Activated CD4-positive, alpha-beta T cell treated with anti-CD3 and anti-CD28 coated beads for 48 hours (primary cell): ENCODE measurements around the gene TBC1D20.
"Not testable (repeated sequence)": the region's sequence is repeated elsewhere in the genome, so short reads cannot be mapped to it uniquely, and the experiment has no call there.

Experiments used
- DNase-seq: peaks from one replicate; pipeline ENCODE4 v3.0.0-alpha.2; 2020

Gene TBC1D20

DNA sequence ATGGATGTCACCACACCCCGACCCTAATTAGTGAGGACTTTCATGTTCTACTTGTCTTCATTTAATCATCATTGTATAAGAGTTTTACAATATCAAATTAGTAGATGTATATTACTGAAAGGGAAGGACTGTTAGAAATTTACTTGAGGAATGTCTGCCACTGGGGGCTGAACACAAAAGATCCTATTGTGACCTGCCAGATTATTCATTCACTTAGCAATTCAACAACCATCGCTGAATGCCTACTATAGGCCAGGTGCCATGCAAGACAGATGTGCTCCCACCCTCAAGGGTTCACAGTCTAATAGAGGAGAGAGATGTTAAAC lies 62.2 kb downstream of the TBC1D20 start:
- no peak for DNase-seq

DNA sequence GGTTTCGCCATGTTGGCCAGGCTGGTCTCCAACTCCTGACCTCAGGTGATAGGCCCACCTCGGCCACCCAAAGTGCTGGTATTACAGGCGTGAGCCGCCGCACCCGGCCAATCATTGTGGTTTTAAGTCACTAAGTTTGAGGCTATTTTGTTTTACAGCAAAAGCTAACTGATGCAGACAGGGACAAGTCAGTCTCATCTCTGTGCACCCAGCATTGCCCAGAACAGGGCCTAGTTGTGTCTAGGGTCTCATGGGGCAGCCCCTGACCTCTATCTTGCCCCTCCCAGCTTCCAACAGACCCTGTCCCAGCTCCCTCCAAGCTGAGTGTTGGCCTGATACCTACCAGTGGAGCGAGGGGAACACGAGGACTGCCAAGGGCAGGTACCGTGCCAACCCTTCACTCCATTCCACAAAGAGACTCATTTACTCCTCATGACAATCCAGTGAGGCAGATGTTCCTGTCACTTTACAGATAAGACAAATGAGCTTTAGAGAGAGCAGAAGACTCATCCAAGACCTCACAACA lies 63.1 kb downstream of the TBC1D20 start:
- no peak for DNase-seq

DNA sequence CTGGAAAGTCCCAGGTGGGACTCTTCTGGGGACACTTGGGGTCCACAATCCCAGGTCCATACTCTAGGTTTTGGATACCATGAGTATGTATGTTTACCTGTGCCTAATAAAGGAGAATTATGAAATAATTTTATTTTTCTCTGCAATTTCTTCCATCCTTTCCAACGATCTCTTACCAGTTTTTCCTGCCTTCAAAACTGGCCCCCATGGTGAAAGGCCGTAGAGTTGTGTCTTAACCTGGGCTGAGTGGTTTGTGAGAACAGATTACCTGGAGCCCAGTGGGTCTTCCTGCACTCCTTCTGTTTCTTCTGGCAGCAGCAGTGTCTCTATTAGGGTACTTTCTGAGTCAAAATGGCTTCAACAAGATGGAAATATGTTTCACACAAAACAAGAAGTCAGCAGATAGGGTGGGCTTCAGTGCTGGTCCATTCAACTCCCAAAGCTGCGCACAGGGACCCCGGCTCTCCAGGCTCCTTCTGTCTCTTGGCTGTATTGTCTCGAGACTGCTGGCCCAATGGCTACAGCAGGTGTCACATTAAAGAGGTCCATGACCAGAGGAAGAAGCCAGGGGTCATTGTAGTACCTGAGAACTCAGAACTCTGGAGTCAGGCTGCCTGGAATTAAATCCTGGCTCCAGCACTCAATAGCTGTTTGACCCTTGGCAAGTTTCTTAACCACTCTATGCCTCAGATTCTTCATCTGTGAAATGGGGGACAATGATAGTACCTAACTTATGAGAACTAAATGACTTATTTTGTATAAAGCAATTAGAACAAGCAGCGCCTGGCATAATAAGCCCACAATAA lies 64.7 kb downstream of the TBC1D20 start:
- DNase-seq = no peak

DNA sequence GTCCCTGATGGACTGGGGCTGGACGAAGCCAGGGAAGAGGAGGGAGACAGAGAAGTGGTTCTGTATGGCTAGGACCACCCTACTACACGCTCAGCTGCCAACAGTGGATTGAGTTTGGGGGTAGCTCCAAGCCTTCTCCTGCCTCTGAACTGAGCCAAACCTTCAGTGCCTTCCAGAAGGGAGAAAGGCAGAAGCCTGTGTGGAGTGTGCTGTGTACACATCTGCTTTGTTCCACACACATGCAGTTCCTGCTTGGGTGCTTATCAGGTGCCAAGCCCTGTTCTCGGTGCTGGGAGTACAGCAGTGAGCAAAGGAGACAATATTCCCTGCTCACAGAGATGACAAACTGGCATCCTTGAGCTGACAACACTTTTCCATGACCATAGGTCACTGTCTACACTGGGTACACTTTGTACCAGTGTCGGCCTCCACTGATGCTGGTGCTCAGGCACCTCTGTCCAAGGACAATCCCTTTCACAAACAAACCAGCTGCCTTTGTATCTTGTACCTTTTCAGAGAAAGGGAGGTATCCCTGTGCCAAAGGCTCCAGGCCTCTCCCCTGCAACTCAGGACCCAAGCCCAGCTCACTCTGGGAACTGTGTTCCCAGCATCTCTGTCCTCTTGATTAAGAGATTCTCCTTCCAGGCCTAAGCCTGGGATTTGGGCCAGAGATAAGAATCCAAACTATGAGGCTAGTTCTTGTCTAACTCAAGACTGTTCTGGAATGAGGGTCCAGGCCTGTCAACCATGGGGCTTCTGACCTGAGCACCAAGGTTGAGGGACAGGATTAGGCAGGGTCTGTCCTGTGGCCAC lies 65.5 kb downstream of the TBC1D20 start:
- no peak for DNase-seq

DNA sequence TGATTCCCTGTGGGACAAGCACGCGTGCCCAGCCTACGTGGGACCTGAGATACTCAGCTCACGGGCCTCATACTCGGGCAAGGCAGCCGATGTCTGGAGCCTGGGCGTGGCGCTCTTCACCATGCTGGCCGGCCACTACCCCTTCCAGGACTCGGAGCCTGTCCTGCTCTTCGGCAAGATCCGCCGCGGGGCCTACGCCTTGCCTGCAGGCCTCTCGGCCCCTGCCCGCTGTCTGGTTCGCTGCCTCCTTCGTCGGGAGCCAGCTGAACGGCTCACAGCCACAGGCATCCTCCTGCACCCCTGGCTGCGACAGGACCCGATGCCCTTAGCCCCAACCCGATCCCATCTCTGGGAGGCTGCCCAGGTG lies 66.1 kb downstream of the TBC1D20 start:
- no peak for DNase-seq

DNA sequence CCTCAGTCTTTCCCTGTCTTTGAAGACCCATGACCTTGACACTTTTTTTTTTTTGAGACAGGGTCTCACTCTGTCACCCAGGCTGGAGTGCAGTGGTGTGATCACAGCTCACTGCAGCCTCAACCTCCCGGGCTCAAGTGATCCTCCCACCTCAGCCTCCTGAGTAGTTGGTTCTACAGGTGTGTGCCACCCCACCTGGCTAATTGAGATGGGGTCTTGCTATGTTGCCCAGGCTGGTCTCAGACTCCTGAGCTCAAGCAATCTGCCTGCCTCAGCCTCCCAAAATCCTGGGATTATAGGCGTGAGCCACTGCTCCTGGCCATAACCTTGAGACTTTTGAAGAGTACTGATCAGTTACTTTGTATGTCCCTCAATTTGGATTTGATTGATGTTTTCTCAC lies 69.0 kb downstream of the TBC1D20 start:
- not testable (repeated sequence) for DNase-seq

DNA sequence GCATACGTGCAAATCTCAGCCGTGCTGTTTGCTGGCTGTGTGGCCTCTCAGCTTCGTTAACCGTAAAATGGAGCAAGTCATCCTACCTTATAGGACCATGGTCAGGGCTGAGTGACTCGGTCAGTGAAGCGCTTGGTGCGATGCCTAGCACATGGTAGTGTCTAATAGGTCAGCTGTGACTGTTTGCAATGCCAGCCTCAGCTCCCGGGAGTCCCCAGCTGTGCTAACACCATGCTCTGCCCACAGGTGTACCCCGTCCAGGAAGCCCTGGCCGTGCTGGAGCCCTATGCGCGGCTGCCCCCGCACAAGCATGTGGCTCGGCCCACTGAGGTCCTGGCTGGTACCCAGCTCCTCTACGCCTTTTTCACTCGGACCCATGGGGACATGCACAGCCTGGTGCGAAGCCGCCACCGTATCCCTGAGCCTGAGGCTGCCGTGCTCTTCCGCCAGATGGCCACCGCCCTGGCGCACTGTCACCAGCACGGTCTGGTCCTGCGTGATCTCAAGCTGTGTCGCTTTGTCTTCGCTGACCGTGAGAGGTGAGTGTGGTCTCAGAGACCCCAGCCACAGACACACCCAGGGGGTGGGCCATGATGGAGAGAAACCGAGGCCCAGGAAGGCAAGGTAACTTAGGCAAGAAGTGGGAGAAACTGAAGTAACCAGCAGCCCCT lies 71.2 kb downstream of the TBC1D20 start:
- no peak for DNase-seq

DNA sequence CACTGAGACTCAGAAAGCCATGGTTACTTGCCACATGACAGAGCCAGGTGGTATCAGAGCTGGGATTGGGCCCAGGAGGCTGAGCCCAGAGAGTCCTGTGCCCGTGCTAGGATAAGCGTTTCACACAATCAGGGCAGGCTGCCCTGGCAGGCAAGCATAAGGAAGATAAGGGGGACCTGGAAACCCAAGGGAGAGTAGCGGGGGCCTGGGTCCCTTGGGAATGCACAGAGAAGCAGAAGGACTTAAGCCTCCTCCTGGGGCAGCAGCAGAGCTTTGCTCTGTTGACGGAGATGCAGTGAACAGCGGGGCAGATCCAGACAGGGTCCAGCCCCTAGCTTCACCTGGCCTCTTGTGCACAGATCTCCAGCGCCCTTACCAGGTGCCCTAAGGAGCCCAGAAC lies 73.1 kb downstream of the TBC1D20 start:
- DNase-seq = no peak

DNA sequence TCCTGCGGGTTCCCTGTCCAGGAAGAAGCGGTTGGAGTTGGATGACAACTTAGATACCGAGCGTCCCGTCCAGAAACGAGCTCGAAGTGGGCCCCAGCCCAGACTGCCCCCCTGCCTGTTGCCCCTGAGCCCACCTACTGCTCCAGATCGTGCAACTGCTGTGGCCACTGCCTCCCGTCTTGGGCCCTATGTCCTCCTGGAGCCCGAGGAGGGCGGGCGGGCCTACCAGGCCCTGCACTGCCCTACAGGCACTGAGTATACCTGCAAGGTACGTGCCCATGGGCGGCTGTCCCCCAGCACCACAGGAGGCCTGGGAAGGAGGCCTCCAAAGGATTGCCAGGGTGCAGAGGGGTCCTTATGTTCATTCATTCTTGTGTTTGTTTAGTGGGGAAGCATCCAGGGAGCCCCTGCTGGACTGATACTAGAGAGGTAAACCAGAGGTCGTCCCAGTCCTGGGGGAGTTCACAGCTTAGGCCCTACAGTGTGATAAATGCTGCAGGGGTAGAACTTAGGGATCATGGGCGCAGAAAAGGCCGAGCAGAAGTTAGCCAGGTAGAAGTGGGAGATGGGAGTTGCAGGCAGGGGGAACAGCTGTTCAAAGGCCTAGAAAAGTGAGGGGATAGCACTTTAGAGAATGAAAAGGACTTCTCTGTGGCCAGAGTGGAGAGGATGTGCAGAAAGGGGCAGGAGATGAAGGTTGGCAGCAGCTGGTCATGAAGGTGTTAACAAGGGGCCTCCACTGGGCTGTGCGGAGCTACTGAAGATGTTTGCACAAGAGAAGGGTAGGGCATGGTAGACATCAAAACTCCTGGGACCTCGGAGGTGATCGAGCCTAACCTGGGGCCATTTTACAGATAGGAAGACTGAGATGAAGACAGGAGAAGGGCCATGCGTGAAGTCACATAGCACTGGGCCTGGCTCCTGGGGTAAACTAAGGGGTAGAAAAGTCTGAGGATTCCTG lies 74.0 kb downstream of the TBC1D20 start:
- DNase-seq = no peak

DNA sequence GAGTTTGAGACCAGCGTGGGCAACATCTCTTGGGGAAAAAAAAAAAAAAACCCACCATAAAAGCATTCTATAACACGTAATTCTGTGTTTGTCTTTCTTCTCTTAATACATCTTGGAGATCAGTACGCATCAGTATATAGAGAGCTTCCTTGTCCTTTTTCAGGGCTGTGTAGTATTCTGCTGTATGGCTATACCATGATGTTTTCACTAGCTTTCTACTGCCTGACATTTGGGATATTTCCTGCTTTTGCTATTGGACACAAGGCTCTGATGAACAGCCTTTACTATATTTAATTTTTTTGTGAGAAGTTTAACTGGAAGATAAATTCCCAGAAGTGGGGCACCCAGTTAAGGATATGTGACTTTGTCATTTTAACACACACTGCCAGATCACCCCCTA lies 74.8 kb downstream of the TBC1D20 start:
- DNase-seq = no peak

DNA sequence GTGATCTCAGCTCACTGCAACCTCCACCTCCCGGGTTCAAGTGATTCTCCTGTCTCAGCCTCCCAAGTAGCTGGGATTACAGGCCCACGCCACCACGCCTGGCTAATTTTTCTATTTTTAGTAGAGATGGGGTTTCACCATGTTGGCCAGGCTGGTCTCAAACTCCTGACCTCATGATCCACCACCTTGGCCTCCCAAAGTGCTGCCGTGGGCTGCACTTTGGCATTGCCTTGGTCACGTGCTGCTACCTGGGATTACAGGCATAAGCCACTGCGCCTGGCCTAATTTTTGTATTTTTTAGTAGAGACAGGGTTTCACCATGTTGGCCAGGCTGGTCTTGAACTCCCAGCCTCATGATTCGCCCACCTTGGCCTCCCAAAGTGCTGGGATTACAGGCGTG lies 75.7 kb downstream of the TBC1D20 start:
- DNase-seq = not testable (repeated sequence)
